ENCODE results near the gene LIME1. TPM values are rescaled to one million over a fixed set of nuclear protein-coding genes. Genes with fewer than 3 reads are reported as not detected.
A peak's percentile ranks its signal among the peaks of the same experiment; 100 is the strongest.

The LIME1 gene
- total RNA-seq, 4 donors from 2014 or later: 4.7 to 17.0 (median 7.2) TPM

DNA sequence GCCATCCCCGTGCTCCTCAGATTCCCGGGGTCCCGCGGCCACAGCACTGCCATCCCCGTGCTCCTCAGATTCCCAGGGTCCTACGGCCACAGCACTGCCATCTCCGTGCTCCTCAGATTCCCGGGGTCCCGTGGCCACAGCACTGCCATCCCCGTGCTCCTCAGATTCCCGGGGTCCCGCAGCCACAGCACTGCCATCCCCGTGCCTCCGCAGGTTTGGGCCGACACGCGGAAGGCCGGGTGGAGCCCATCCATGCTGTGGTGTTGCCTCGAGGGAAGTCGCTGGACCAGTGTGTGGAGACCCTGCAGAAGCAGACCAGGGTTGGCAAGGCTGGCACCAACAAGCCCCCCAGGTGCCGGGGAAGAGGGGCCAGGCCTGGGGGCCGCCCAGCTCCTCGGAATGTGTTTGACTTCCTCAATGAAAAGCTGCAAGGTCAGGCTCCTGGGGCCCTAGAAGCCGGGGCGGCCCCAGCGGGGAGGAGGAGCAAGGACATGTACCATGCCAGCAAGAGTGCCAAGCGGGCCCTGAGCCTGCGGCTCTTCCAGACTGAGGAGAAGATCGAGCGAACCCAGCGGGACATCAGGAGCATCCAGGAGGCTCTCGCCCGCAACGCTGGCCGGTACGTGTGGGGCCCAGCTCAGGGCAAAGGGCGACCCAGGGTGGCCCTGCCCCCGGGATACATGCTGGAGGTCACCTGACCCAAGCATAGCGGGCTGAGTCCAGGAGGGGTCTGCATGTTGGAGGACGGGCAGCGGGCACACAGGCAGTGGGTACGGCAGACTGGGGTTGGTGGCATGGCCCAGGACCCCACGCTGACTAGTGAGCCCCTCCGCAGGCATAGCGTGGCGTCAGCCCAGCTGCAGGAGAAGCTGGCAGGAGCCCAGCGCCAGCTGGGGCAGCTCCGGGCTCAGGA is 1.3 kb upstream of the LIME1 start:
- H3K9me3 ChIP-seq: no peaks in the 10 kb centered on the region
- no CpG with 5 or more reads among the region's 48 CpGs for WGBS, 2 donors (ENCODE audit: low coverage in 1 of 2)
- no peak overlapping the region for H3K4me3 ChIP-seq
- H3K27me3 ChIP-seq: no peaks in the 10 kb centered on the region
- TF ChIP-seq, protein P1, sequence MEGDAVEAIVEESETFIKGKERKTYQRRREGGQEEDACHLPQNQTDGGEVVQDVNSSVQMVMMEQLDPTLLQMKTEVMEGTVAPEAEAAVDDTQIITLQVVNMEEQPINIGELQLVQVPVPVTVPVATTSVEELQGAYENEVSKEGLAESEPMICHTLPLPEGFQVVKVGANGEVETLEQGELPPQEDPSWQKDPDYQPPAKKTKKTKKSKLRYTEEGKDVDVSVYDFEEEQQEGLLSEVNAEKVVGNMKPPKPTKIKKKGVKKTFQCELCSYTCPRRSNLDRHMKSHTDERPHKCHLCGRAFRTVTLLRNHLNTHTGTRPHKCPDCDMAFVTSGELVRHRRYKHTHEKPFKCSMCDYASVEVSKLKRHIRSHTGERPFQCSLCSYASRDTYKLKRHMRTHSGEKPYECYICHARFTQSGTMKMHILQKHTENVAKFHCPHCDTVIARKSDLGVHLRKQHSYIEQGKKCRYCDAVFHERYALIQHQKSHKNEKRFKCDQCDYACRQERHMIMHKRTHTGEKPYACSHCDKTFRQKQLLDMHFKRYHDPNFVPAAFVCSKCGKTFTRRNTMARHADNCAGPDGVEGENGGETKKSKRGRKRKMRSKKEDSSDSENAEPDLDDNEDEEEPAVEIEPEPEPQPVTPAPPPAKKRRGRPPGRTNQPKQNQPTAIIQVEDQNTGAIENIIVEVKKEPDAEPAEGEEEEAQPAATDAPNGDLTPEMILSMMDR (IDR thresholded peaks at IDR 0.05): no peak
- TF ChIP-seq POLR2AphosphoS5 (IDR thresholded peaks at IDR 0.05) (no peak), EP300 (IDR thresholded peaks at IDR 0.05) (no peak), POLR2A (IDR thresholded peaks at IDR 0.05) (no peak)
- H3K4me1 ChIP-seq: peaks cover 0 to 27% (median 19%) of the 10 kb centered on the region in 3 donors
- ATAC-seq: no peak
- H3K27ac ChIP-seq: no peak overlapping the region
- H3K36me3 ChIP-seq: peaks cover 0 to 44% of the 10 kb centered on the region in 2 donors

DNA sequence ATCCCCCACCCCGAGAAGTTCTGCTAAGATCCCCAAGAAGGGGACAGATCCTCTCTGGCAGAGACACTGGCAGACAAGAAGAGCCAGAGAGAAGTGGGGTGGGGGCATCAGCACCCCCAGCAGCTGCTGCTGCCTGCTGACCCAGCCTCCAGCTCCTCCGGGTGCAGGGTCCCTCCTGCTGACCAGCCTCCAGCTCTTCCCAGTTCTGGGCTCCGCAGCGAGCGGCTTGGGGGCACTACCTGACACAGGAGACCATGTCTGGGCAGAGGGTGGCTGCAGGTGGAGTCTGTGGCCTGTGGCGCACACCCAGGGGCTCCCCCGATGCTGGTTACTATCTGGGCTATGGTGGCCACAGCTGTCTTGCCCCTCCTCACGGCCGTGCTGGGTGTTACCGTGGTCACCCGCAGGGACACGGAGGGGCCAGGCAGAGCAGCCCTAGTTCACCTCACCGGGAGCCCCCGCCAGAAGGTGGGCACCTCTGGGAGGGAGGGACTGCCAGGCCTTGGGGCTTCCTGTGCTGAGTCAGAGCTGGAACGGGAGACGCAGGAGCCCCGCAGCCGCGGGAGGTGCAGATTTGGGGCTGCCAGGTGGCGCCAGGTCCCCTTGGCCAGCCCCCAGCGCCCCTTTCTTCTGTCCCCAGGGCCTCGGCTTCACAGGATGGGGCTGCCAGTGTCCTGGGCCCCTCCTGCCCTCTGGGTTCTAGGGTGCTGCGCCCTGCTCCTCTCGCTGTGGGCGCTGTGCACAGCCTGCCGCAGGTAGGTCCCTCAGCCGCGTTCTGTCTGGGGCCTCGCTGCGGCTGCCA is 630 bp downstream of the LIME1 start:
- Histone ChIP-seq H3K4me3 (peak overlapping the region in 1 of 2 donors; percentile 82), H3K27ac (peak overlapping the region in 1 of 4 donors; percentile 14), H3K27me3 (no peaks in the 10 kb centered on the region), H3K9me3 (no peaks in the 10 kb centered on the region), H3K4me1 (peaks cover 0 to 46% (median 31%) of the 10 kb centered on the region in 3 donors), H3K36me3 (peaks cover 0 to 47% of the 10 kb centered on the region in 2 donors)
- ATAC-seq: no peak
- TF ChIP-seq, protein P1 (IDR thresholded peaks at IDR 0.05): no peak
- TF ChIP-seq POLR2AphosphoS5 (IDR thresholded peaks at IDR 0.05) (no peak), EP300 (IDR thresholded peaks at IDR 0.05) (no peak), POLR2A (IDR thresholded peaks at IDR 0.05) (no peak)
- no CpG with 5 or more reads among the region's 30 CpGs for WGBS, 2 donors (ENCODE audit: low coverage in 1 of 2)

DNA sequence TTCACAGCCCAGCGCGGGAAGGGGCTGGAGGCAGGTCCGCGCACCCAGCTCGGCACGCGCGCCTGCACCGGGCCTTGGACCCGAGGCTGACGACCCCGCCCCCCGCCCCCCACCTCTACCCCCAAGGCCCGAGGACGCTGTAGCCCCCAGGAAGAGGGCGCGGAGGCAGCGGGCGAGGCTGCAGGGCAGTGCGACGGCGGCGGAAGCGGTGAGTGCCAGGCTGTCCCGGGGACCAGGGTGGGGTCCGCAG is 1.2 kb downstream of the LIME1 start:
- Histone ChIP-seq H3K4me3 (peak overlapping the region; percentile 1 to 82), H3K4me1 (peaks cover 0 to 51% (median 31%) of the 10 kb centered on the region in 3 donors), H3K27me3 (no peaks in the 10 kb centered on the region), H3K27ac (peak overlapping the region in 1 of 4 donors; percentile 14), H3K9me3 (no peaks in the 10 kb centered on the region), H3K36me3 (peaks cover 0 to 52% of the 10 kb centered on the region in 2 donors)
- no CpG with 5 or more reads among the region's 26 CpGs for WGBS, 2 donors (ENCODE audit: low coverage in 1 of 2)
- no peak for TF ChIP-seq EP300 (IDR thresholded peaks at IDR 0.05)
- TF ChIP-seq, protein P1 (IDR thresholded peaks at IDR 0.05): no peak
- no peak for TF ChIP-seq POLR2A (IDR thresholded peaks at IDR 0.05)
- TF ChIP-seq POLR2AphosphoS5 (IDR thresholded peaks at IDR 0.05): no peak
- ATAC-seq: no peak

DNA sequence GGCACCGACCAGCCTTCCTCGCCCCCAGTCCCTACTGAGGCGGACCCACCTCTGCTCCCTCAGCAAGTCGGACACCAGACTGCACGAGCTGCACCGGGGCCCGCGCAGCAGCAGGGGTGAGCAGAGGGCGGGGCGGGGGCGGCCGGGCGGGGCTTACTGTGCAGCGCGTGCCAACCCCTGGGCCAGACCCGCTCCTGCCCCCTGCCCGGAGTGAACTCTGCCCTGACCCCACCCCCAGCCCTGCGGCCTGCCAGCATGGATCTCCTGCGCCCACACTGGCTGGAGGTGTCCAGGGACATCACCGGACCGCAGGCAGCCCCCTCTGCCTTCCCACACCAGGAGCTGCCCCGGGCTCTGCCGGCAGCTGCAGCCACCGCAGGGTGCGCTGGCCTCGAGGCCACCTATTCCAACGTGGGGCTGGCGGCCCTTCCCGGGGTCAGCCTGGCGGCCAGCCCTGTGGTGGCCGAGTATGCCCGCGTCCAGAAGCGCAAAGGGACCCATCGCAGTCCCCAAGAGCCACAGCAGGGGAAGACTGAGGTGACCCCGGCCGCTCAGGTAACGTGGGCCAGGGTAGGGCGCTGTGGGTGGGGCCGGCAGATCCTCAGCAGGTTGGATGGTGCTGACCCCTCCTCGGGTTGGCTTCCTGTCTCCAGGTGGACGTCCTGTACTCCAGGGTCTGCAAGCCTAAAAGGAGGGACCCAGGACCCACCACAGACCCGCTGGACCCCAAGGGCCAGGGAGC is 1.7 kb downstream of the LIME1 start:
- no peak for ATAC-seq
- Histone ChIP-seq H3K36me3 (peaks cover 0 to 55% of the 10 kb centered on the region in 2 donors), H3K27ac (peak overlapping the region in 3 of 4 donors; percentile 84 to 98 (median 93)), H3K4me3 (peak overlapping the region; percentile 1 to 82), H3K4me1 (peaks cover 0 to 56% (median 31%) of the 10 kb centered on the region in 3 donors), H3K9me3 (no peaks in the 10 kb centered on the region), H3K27me3 (no peaks in the 10 kb centered on the region)
- TF ChIP-seq, protein P1 (IDR thresholded peaks at IDR 0.05): no peak
- TF ChIP-seq POLR2AphosphoS5 (IDR thresholded peaks at IDR 0.05): no peak
- no peak for TF ChIP-seq EP300 (IDR thresholded peaks at IDR 0.05)
- TF ChIP-seq POLR2A (IDR thresholded peaks at IDR 0.05): no peak
- WGBS, 2 donors (ENCODE audit: low coverage in 1 of 2): no CpG with 5 or more reads among the region's 43 CpGs

Measured in gastroesophageal sphincter (tissue), 4 donors.